Muscle layer of colon (tissue), 2 donors: ENCODE data around the gene SLC38A10.

Experiments used
- H3K27ac ChIP-seq: one replicate; pipeline ENCODE4 v1.7.0; 2013; ENCODE audit warnings: low read depth, mild to moderate bottlenecking, low read length, moderate library complexity
- H3K27me3 ChIP-seq, 2 donors: one replicate each; pipeline ENCODE4 v1.7.0; 2013; ENCODE audit warnings: low read length in 2 of 2, mild to moderate bottlenecking in 2 of 2; ENCODE audit not compliant: insufficient read depth in 2 of 2, control insufficient read depth in 1 of 2
- H3K36me3 ChIP-seq: one replicate; pipeline ENCODE4 v1.7.0; 2013; ENCODE audit warnings: mild to moderate bottlenecking, low read length; ENCODE audit not compliant: insufficient read depth
- H3K4me1 ChIP-seq: one replicate; pipeline ENCODE4 v1.7.0; 2013; ENCODE audit warnings: mild to moderate bottlenecking, low read length; ENCODE audit not compliant: insufficient read depth
- H3K4me3 ChIP-seq, 2 donors: one replicate each; pipeline ENCODE4 v1.7.0; 2013; ENCODE audit warnings: low read length in 2 of 2, low read depth in 1 of 2, mild to moderate bottlenecking in 1 of 2, moderate library complexity in 1 of 2
- H3K9ac ChIP-seq: one replicate; pipeline ENCODE4 v1.7.0; 2013; ENCODE audit warnings: low read length
- H3K9me3 ChIP-seq: one replicate; pipeline ENCODE4 v1.7.0; 2013; ENCODE audit warnings: mild to moderate bottlenecking, low read length
- donor health status: abdominal sarcoma.
- donor health status: Adenocarcinoma of cecum.

SLC38A10 gene

GRCh38 chr17:81209141-81209540, 86.0 kb downstream of the SLC38A10 start:
- Histone ChIP-seq H3K4me1 (no peaks in the 10 kb centered on the region), H3K4me3 (no peak overlapping the region), H3K27ac (no peak overlapping the region), H3K9me3 (no peaks in the 10 kb centered on the region), H3K27me3 (no peaks in the 10 kb centered on the region), H3K36me3 (no peaks in the 10 kb centered on the region), H3K9ac (no peak overlapping the region)

DNA sequence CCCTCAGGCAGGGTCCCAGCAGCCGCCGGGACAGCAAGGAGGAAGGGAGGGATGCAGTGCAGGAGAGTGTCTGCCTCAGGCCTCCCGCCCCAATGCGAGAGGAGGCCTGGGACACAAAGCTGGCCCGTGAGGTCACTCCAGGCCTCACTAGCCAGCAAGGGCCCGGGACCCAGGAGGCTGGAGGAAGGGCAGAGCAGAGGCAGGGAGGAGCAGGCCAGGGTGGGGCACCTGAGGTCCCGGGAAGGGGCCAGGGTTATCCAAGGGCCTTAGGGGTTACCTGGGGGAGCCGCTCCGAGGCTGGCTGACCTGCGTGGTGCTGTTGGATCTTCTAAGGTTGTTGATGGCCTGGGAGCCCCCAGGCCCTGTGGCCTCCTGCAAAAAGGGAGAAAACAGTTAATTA, 86.5 kb downstream of the SLC38A10 start:
- no peaks in the 10 kb centered on the region for H3K36me3 ChIP-seq
- H3K4me1 ChIP-seq: no peaks in the 10 kb centered on the region
- no peak overlapping the region for H3K9ac ChIP-seq
- no peak overlapping the region for H3K27ac ChIP-seq
- H3K27me3 ChIP-seq: no peaks in the 10 kb centered on the region
- no peak overlapping the region for H3K4me3 ChIP-seq
- H3K9me3 ChIP-seq: no peaks in the 10 kb centered on the region

GRCh38 chr17:81207610-81208581, 87.2 kb downstream of the SLC38A10 start:
- Histone ChIP-seq H3K36me3 (no peaks in the 10 kb centered on the region), H3K4me3 (no peak overlapping the region), H3K27me3 (no peaks in the 10 kb centered on the region), H3K27ac (no peak overlapping the region), H3K4me1 (no peaks in the 10 kb centered on the region), H3K9ac (no peak overlapping the region), H3K9me3 (no peaks in the 10 kb centered on the region)

DNA sequence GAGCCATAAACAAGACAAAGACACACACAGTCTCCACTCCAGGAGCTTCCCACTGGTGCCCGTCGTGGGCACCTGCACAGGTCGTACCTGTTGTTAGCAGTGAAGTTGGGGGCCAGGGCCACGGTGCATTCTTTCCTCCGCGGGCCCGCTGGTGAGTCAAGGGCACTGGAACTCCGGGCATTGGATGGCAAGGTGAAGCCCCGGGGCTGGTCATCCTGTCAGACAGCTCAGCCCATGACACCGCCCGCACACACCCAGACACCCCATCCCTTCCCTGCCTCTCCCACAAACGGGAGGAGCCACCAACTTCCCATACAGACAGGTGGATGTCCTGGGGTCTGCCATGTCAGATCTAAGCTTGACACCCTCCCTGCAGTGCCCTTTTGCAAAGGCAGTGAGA, 88.5 kb downstream of the SLC38A10 start:
- Histone ChIP-seq H3K9ac (no peak overlapping the region), H3K4me3 (no peak overlapping the region), H3K9me3 (no peaks in the 10 kb centered on the region), H3K27me3 (no peaks in the 10 kb centered on the region), H3K36me3 (no peaks in the 10 kb centered on the region), H3K27ac (no peak overlapping the region), H3K4me1 (no peaks in the 10 kb centered on the region)

DNA sequence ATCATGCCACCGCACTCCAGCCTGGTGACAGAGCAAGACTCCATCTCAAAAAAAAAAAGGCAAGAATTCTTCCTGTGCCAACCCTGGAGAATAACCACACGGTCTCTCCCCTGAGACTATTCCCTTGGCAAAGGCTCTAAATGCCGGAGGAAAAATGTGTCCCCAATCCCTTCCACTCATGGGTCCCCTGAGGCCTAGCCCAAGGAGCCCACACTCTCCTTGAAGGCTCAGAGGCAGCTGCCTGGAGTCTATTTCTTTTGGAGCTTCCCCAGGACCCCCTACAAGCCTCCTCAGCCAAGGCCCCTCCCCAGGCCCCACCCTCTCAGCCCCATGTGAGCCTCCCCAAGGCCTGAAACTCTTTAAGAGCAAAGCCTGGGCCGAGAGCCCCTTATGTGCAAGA, 88.9 kb downstream of the SLC38A10 start:
- H3K36me3 ChIP-seq: no peaks in the 10 kb centered on the region
- H3K27ac ChIP-seq: no peak overlapping the region

DNA sequence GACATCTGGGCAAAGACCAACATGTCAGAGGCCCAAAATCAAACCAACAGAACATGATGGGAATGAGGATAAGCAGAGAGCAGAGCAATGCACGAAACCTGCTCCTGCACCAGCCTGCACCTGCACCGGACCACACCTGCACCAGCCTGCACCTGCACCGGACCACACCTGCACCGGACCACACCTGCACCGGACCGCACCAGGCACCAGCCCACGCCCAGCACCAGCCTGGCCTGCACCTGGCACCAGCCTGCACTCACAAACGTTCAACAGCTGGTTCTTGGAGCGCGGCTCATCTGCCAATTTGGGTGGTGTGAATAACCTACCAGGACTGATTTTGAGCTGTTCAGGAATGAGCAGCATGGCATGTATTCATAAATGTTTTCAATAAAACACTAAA, 90.5 kb downstream of the SLC38A10 start:
- Histone ChIP-seq H3K4me1 (no peaks in the 10 kb centered on the region), H3K9me3 (no peaks in the 10 kb centered on the region), H3K36me3 (no peaks in the 10 kb centered on the region)

More for the DNA sequence above, 88.9 kb downstream of the SLC38A10 start:
- Histone ChIP-seq H3K9me3 (no peaks in the 10 kb centered on the region), H3K4me1 (no peaks in the 10 kb centered on the region), H3K9ac (no peak overlapping the region), H3K4me3 (no peak overlapping the region), H3K27me3 (no peaks in the 10 kb centered on the region)

DNA sequence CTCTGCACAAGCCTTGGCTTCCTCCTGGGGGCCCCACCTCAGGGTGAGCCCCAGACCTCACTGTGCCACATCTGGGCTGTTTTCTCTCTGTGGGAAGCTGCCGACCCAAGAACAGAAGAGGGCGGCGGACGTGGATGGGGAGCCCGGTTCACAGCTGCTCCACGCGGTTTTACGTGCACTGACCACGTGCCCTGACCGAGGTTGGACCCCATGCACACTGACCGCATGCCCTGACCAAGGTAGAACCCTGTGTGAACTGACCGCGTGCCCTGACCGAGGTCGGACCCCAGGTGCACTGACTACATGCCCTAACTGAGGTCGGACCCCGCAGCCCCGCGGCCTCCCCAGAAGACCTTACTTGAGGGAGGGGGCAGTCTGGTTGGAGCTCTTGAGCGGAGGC, 92.0 kb downstream of the SLC38A10 start:
- no peak overlapping the region for H3K27ac ChIP-seq
- H3K36me3 ChIP-seq: no peaks in the 10 kb centered on the region
- H3K9me3 ChIP-seq: no peaks in the 10 kb centered on the region
- H3K4me1 ChIP-seq: no peaks in the 10 kb centered on the region
- H3K4me3 ChIP-seq: no peak overlapping the region
- H3K27me3 ChIP-seq: no peaks in the 10 kb centered on the region
- no peak overlapping the region for H3K9ac ChIP-seq

More for the DNA sequence above, 90.5 kb downstream of the SLC38A10 start:
- no peak overlapping the region for H3K4me3 ChIP-seq
- no peak overlapping the region for H3K9ac ChIP-seq
- no peak overlapping the region for H3K27ac ChIP-seq
- no peaks in the 10 kb centered on the region for H3K27me3 ChIP-seq

DNA sequence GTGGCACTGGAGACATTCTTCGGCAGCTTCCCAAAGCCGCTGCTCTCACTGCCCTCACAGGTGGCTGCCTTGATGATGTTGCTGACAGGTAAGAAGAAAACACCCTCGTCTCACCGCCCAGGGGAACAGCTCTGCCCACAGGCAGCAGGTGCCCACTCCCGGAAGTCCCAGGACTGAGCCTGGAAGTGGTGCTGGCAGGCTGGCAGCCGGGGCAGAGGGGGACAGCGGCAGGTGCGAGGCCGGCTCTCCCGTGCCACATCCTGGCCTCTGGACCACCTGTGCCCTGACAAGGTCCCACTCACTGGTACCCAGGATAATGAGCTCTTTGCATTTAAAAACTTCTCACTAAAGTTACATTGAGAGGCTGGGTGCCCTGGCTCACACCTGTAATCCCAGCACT, 92.8 kb downstream of the SLC38A10 start:
- H3K4me3 ChIP-seq: no peak overlapping the region
- no peaks in the 10 kb centered on the region for H3K4me1 ChIP-seq
- H3K9me3 ChIP-seq: no peaks in the 10 kb centered on the region
- H3K9ac ChIP-seq: no peak overlapping the region
- no peaks in the 10 kb centered on the region for H3K27me3 ChIP-seq
- no peaks in the 10 kb centered on the region for H3K36me3 ChIP-seq
- H3K27ac ChIP-seq: no peak overlapping the region

DNA sequence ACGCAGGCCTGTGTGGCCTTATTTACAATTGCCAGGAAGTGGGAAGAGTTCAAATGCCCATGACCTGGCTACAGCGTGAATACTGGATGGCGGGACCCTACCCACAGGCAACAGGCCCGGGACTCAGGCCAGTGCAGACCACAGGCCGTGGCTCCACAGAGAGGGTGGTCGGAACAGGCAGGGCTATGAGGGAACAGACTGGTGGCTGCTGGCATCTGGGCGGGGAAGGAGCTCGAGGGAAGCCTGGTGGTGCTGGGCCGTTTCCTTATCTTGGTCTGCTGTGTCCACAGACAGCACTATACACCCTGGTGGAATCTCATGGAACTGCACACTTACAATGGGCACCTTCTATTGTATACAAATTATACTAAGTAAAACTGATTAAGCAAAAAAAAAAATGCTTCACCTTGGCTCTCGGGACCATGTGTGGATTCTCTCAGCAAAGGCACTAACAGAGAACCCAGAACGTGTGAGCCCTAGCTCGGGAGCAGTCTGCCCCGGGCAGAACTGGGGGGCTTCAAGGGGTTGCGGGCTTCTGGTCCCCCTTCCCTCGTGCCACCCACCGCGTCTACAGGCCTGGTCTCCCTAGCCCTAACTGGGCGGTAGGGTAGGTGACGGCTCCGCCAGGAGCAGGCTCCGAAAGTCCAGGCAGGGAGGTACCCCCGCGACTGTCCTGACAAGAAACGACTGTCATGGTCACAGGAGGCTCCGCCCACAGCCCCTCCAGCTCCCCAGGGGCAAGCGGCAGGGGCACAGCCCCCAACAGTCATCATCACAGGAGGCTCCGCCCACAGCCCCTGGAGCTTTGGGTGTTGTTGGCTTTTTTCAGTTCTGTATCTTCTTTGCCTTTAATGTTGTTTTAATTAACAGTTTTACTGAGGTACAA, 94.2 kb downstream of the SLC38A10 start:
- Histone ChIP-seq H3K9ac (no peak overlapping the region), H3K4me3 (no peak overlapping the region), H3K4me1 (no peaks in the 10 kb centered on the region), H3K27ac (no peak overlapping the region), H3K36me3 (no peaks in the 10 kb centered on the region), H3K9me3 (no peaks in the 10 kb centered on the region), H3K27me3 (no peaks in the 10 kb centered on the region)

DNA sequence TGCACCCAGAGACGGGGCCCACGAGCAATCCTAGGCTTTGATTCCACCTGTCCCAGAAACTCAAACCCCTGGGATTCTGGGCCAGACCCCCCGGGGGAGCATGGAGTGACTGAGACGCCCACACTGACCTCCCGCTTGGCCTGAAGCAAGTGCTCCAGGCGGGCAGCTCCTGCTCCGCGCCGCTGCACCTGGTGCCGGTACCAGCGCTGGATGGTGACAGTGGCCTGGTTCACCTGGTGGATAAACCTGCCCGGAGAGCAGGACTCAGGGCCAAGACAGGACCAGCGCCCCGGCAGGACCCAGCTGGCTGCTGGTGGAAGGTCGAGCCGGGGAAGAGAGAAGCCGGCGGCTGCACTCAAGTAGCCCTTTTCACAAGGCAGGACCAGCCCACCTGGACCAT, 94.9 kb downstream of the SLC38A10 start:
- Histone ChIP-seq H3K27ac (no peak overlapping the region), H3K36me3 (no peaks in the 10 kb centered on the region), H3K9me3 (no peaks in the 10 kb centered on the region), H3K9ac (no peak overlapping the region), H3K27me3 (no peaks in the 10 kb centered on the region), H3K4me3 (no peak overlapping the region), H3K4me1 (no peaks in the 10 kb centered on the region)

GRCh38 chr17:81199482-81199830, 95.7 kb downstream of the SLC38A10 start:
- no peak overlapping the region for H3K4me3 ChIP-seq
- H3K9ac ChIP-seq: no peak overlapping the region
- no peaks in the 10 kb centered on the region for H3K9me3 ChIP-seq
- H3K36me3 ChIP-seq: no peaks in the 10 kb centered on the region
- H3K27me3 ChIP-seq: no peaks in the 10 kb centered on the region
- no peak overlapping the region for H3K27ac ChIP-seq
- no peaks in the 10 kb centered on the region for H3K4me1 ChIP-seq
